Suppressor macrophage treated with lipopolysaccharide for 4 hours (primary cell): ENCODE results near the gene KDM4C.

Source experiments
- DNase-seq: peaks from one replicate; pipeline ENCODE4 v3.0.0-alpha.2; 2020

The KDM4C gene

DNA sequence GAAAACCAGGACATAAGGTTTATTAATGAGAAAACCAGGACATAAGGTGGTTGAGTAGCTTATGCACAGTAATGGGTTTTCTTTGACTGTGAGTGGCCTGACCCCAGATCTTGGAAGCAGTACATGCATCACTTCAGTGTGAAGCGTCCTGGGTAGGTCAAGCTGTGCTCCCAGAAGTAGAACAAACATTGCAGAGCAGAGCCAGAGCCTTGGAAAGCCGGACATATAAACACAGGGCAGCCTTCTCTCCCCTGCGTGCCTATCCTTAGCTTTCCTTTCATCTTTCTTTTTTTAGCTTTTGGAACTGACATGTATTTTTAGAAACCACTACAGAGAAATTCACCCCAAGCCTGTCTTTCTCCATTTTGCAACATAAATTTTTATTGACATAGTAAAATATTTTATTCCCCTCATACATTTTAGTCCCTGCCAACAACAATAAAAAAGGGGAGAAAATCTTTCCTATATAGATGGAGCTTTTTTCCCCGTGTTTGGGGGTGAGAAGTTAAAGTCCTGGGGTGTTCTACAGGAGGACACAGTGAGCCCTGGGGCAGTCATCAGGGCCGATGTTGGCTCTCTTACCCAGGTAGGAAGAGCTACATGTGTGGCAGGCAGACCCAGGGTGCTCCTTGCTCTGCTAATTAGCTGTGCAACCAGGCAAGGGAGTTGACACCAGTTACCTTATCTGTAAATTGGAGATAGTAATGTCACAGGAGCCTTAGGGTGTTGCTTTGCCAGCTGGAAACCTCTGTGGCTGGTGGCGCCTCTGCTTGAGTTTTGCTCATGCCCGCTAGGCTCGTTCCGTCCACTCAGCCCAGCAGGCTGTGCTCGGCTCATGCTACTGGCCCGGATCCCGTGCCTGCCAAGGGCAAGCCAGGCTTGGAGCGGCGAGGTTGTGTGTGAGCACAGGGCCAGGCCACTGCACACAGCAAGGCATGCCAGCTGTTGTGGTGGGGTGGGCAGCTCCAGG, 389.6 kb downstream of the KDM4C start:
- no peak for DNase-seq

DNA sequence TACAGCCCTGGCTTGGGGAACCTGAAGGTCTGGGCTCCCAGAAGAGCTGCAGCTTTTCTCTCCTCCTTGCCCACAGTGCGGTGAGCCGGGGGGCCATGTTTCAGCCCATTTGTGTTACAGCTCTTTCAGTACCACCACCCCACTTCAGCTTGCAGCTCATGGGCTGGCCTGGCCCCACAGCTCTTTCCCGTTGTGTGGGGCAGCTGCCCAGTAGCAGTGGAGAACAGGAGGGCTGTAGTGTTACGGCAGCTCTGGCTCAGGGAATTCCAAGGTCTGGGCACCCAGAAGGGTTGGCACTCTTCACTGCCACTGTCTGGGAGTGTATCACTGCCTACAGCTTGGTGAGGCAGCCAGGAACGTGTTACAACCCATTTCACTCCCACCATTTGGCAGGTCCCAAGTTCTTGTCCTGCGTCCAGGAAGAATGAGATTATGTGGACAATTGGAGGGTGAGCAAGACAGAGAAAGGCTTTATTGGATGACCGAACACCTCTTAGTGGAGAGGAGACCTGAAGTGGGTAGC, 390.5 kb downstream of the KDM4C start:
- DNase-seq, result no peak

DNA sequence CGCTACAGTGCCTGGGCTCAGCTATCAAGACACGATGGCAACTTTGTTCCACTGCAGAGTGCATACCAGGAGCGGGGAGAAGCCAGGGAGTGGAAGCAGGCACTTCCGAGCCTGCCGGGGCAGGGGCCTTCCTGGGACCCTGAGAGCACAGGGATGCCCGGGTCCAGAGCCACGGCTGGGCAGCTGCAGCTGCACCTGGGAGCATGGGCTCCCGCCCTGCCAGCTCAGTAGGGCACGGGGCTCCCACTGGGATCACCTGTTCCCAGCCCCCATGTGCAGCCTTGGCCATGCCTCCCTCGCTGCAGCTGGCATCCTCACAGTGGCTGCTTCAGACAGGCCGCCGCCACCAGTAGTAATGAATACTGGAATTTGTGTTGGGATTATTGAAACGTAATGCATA, 391.5 kb downstream of the KDM4C start:
- no peak for DNase-seq

DNA sequence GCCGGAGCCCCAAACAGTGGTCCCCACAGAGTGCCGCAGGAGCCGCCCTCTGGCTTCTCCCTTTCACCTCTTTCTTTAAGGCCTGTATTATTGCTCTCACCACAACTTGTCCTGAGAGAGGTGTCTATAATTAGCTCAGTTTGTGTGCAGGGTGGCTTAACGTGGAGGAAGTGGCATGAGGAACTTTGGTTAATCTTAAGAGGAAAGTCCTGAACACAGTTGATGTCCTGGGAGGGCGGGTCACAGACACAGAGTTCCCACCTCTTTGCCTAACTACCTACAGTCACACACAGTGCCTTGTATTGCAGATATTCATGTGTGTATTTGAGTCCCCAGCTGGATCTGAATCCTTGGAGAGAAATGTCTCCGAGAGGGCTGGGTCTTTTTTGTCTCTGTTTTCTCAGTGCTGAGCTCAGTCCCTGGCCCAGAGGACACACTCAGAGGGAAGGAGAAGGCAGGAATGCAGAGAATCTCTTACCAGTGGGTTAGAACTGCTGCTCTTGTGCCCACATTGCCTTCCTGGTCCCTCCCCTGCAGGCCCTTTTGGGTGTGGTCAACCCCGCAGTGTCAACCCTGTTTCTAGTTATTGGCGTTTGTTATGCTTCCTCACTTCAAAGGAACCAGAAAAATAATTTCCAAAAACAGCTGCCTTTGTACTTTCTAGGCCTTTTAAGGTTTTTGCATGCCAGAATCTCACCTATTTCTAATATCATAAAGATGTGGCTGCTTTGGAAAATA, 392.5 kb downstream of the KDM4C start:
- peak; percentile 15 for DNase-seq

DNA sequence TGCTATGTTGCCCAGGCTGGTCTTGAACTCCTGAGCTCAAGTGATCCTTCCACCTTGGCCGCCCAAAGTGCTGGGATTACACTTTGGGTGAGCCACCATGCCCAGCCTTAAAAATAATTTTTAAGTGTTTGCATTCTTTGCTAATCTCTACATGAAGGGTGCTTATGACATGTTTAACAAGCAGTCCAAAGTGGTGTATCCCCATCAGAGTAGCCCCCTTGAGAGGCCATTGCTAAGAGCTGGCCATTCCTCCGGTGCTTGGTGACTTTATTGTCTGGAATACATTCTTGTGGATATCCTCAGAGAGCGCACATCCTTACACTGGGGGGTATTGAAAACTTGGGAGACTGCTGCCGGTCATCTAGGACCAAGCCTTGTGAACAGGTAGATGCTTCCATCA, 395.4 kb downstream of the KDM4C start:
- DNase-seq, result no peak

DNA sequence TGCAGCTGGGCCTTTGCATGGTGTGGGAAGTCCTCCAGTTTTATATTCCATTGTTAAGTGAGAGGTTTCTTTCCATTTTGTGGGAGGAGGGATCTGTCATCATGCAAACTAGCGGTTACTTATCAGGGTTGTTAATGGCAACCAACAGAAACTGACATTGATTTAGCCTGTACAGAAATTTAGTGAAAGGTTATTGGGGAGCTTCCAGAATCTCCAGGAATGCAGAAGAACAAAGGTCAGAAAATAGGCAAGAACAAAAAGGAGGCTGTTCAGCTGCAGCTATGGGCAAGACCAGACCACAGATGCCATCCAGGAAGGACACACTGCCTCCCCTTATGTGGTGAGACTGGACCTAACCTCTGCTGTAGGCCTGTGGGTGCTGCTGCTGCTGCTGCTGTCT, 395.8 kb downstream of the KDM4C start:
- DNase-seq, result no peak

DNA sequence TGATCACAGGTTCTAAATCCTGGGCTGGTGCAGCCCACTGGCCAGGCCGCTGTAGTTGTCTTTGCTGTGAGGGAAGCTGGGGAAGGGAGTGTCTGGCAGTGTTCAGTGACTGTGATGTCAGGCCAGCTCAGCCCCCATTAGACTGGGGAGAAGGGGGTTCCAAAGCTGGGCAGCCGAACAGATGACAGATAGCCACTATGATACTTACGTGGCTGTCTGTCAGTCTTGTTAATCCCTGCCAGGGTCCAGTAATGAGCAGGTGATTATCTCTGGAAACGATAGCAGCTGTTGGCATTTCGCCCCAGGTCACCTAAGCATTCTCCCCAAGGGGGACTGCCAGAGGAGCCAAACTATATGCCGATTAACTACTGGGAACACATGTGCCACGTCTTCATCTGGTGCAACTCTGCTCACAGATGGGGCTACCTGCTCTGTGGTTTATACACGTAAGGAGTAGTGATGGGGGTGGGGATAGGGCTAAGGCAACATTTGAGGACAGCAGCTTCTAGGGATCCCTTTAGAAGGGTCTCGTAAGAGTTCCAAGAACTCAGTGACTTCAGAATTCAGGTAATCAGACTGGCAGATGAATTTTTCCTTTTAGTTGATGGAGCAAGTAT, 396.3 kb downstream of the KDM4C start:
- no peak for DNase-seq

DNA sequence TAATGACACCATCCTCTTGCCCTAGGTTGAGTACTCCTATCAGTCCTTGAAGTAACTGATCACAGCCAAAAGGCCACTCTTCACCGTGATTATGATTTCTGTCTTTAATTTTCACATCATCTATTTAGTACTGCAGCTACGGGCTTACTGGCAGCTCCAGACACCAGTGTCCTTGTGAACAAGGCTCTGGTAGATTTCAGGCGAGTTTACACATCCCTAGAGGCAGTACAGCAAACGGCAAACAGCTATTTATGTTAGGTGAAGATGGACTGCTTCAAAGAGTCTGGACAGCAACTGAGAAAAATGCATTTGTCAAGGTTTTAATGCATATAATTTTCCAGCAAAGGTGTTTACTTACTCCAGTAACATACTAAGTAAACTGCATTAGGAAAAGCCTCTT, 396.9 kb downstream of the KDM4C start:
- no peak for DNase-seq

DNA sequence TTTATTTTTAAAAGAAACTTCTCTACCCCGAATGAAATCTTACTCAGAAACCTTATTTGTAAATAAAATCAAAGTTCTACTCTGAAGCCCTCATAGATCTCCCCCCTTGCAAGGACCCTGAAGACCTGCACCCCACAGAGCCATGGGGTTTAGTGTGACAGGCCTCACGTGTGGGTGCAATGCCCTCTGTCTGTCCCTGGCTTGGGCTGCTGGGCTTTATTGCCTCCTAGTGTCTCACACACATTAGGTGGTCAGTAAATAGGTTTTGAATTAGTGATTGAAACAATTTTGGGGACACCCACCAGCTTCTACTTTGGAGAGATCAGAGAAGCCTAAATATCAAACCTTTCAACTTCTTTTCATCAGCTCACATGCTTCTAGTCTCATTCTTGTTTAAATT, 403.7 kb downstream of the KDM4C start:
- DNase-seq, result no peak

DNA sequence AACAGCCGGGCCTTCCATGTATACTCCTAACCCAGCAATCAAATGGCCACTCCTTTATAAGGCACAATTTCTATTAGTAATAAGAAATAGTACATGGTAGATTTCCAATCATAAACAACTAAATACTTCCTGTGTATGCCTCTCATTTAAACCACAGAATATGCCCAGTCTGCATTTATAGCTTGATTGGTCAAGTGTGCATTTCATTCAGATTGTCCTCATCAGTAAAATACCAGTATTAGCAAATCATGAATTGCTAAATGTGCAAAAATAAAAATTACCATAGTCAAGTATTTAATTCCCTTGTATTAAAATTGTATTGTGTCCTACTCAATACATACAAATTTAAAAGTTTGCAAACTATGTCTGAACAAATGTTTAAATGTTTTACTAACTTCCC, 406.2 kb downstream of the KDM4C start:
- DNase-seq, result no peak

DNA sequence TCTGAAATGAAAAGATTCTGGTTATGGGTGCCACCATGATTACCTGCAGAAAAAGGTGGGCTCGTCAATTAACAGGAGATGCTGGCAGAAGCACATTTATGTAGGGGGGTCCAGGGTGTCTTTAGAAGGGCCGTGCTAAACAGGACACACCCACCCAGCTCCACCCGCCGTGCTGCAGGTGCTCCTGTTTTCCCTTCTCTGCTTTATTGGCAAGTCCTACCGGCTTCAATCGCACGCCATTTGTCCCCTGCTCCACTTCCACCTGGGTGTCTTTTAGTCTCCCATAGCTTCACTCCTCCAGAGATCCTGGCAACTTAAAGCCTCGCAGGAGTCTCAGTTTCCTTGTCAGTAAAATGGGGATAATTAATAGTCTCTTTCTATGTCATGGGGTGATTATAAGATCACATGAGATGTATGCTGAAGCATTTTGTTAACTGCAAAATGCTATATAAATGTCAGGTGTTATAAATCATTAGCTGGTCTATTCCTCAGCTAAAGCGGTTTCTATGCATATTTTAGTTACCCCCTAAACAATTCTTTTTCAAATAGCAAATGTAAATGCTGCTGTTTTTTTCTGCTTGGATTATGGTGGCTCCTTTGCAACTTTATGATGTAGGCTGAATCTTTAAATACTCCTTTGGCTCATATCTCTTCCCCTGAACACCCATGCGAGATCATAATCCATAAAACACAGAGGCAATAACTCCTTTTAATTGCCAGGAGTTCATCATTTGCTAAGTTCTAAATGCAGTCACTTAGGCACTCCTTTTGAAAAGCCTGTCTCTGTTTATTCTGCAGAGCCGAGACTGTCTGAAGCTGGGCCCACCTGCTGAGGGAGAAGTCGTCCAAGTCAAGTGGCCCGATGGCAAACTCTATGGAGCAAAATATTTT, 406.9 kb downstream of the KDM4C start:
- DNase-seq, result no peak

DNA sequence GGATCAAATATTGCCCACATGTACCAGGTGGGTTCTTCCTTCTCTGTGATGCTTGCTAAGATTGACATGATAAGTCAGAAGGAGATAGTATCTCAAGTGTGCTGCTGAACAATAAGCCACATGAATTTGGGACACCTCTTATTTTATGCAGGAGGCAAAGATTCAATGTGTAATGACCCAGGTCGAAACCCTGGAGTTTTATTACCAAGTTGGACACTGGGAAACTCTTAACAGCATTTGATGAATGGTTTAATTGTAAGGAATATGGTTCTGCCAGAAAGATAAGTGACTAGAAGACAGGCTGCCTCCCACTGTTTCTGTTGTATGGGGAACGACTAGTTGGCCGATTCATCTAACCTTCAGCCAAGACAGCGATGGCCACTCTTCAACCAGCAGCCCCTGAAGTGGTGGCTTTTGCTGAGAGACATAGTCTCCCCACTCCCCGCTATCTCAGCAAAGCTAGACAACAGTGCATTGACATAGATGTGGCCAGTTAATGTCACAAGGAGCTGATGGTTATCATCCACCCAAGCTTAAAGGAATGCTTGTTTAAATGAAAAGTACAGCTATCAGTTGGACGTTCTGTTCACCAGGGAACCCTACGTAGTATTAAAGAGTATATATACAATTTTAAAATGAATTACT, 407.7 kb downstream of the KDM4C start:
- DNase-seq, result no peak

DNA sequence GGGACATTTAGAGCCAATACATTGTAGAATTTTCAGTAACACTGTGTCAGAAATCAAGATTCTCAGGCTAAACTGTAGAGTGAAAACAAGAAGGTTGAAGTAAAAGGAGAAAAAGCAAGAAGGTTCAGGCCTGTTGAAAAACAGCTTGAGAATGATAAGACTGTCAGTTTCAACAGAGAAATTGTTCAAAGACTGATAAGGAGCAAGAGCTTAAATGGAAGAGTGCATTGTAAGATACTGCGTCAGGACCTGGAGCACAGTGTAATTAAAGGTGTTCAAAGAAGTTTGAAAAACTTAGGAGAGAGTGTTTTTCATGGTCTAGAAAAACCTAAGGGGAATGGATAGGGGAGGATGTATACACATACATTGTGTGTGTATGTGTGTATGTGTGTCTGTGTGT, 408.3 kb downstream of the KDM4C start:
- no peak for DNase-seq

DNA sequence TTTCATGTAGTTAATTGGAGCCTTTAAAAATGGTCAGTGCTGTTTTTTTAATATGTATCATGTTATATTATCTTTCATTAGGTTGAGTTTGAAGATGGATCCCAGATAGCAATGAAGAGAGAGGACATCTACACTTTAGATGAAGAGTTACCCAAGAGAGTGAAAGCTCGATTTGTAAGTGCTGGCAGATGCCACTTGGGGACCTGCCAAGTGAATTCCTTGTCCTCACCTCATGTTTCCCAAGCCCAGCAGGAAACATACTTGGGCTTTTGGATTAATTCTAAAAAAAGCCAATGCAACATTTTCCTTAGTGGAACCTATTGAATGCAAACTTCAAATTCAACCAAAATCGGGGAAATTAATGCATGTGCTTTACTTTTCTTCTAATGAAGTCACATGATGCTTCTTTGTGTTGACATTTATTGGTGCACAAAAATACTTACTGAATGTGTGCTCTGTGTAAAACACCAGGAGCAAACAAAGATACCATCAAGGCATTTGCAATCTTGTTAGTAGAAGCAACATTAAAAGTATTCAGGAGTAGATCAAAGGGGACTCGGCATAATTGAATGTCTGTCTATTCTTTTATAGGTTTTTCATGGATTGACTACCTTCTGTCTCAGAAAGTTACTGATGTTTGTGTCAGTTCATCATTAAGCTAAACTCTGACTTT, 412.1 kb downstream of the KDM4C start:
- DNase-seq, result no peak

DNA sequence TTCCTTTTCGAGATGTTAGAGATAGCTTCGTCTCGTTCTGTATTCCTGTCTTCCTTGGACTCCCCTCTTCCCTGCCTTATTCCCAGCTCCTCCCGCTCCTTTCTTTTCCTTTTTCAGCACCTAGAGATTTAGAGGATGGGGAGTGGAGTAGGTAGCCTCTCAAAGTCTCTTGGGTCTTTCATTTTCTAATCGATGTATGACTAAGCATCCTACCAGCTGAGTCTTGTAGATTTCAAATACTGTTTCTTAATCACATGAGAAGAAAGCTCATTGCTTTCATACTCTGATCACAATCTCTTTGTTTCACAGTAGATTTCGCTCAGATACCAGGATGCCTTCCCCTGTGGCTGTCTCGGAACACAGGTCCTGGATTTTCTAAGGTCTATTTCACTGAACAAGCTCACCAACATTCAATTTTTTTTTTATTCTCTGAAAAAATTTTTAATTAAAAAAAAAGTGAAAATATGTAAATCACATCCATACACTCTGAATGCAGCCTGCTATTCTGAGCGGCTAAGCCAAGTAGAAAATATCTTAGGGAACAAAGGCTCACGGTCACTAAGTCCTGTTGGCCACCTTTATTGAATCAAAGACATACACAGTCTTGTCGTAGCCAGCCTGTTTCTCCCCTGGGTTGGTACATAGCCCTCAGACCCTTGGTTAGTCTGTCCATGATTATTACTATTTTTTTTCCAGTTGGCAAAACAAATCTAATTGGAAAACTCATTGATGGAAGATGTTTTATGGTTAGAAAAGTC, 413.8 kb downstream of the KDM4C start:
- no peak for DNase-seq

DNA sequence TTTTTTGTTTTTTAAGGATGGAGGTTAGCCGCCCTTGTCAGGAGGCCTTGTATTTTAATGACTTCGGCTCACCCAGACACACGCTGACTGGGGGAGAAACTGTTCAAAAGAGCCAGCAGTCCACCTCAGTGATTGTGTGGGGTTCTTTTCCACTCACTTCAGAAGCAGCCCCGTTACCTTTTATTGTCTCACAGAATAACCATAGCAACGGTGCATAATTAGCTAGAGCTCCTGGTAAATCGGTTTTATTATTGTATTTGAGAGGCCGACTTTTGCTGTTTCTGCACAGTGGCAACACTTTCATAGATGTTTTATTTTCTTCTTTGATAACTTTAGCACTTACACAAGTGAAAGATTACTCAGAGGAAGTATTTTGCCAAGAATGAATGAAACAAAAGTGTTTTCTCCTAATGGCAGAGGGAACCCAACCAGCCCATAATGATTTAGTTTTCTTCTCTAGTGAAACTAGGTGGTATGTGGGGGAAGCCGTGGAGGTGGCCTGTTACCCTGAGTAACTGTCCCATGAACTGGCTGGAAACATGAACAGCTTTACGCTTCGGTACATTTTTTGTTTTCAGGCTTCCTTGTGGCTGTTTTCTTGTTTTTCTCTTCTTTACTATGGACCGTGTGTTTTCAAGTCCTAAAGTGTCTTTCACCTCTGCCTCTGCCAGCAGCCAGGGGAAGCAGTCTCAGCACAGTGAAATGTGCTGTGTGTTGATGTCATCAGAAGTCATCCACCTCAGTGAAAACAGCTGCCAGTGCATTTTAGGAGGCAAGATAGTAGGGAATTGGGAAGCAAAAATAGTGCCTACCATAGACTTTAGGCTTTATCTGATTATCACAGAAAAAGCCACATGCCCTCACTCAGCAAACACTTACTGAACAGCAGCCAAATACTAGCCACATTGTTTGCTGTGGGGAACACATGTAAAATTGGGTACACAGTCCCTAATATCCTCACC, 414.7 kb downstream of the KDM4C start:
- no peak for DNase-seq

DNA sequence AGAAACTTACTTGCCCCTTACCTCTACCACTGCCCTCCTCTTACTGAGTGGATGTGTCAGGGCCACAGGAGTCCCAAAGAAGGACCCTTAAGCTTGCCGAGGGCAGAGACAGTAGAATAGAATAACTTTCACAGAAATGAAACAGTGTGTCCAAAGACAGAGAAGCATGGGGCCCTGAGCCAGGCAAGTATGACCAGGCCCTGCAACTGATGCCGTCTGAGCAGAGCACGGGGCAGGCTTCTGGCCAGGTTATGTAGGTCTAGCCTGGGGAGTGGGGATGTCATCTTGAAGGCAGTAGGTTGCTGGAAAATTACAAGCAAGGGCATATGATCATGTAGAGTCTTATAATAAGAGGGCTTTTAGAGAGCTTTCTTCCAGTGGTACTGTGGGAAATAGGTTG, 415.4 kb downstream of the KDM4C start:
- DNase-seq, result no peak

DNA sequence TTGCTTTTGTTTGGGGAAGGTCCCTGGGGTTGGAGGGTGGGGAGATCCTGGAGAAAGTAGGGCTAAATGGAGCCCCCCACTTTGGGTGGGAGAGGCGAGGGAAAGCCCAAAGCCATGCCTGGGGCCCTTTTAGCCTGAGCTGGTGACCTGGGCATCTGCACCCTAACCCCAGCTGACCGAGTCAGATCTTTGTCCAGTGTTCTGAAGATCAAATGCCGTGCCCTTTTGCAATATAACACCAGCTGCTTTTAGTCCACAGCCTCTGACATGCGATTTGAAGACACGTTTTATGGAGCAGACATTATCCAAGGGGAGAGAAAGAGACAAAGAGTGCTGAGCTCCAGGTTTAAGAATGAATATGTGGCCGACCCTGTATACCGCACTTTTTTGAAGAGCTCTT, 416.5 kb downstream of the KDM4C start:
- DNase-seq, result no peak

DNA sequence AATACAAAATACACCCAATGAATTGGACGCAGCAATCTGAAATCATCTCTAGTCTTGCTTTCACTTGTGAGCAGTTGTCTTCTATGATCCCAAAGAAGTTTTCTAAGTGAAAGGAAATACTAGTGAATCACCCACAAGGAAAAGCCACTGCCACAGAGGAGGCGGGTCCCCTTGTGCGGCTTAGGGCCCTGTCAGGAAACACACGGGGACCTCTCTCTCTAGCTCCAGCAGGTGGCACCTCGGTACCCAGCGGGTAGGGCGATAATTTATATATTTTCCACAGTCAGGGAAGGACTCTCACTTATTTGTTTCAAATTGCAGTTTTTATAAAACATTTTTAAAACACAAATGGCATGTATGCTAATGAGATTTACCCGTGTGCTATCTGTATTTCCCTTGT, 417.1 kb downstream of the KDM4C start:
- DNase-seq, result no peak
